Activated CD8-positive, alpha-beta T cell treated with anti-CD3 and anti-CD28 coated beads for 36 hours (primary cell): Measurements from ENCODE around the gene GATB. TPM values are rescaled to one million over a fixed set of nuclear protein-coding genes. Genes with fewer than 3 reads are reported as not detected.

Experiments used
- ATAC-seq: fragments of 200-7000 bp; cut with Tn5 transposase; one replicate; pipeline ENCODE4 v1.10.0; 2021; ENCODE audit warnings: mild to moderate bottlenecking, moderate library complexity
- CTCF ChIA-PET: fragments of 350-600 bp; sonication (Branson Sonifier 250); formaldehyde crosslinking; loops from one replicate; lab custom pipeline; 2021; ENCODE audit warnings: antibody characterized with exemption; lab: Charles Lee
- POLR2A ChIA-PET: fragments of 350-600 bp; sonication (Branson Sonifier 250); formaldehyde crosslinking; loops from one replicate; lab custom pipeline; 2021; ENCODE audit warnings: antibody characterized with exemption; lab: Charles Lee
- DNase-seq: peaks from one replicate; pipeline ENCODE4 v3.0.0-alpha.2; 2020
- H3K27ac Mint-ChIP-seq: one replicate; pipeline ENCODE4 v1.8.0; 2021; ENCODE audit warnings: mild to moderate bottlenecking, mixed read lengths
- H3K27me3 Mint-ChIP-seq: one replicate; pipeline ENCODE4 v1.8.0; 2021; ENCODE audit warnings: mixed read lengths
- H3K36me3 Mint-ChIP-seq: one replicate; pipeline ENCODE4 v1.8.0; 2021; ENCODE audit warnings: low read depth, mixed read lengths
- H3K4me1 Mint-ChIP-seq: one replicate; pipeline ENCODE4 v1.8.0; 2021; ENCODE audit warnings: low read depth, mixed read lengths
- H3K4me3 Mint-ChIP-seq: one replicate; pipeline ENCODE4 v1.8.0; 2021; ENCODE audit warnings: mild to moderate bottlenecking, moderate library complexity, mixed read lengths
- H3K9me3 Mint-ChIP-seq: one replicate; pipeline ENCODE4 v1.8.0; 2021; ENCODE audit warnings: mixed read lengths
- intact Hi-C: fragments of 100-400 bp; cut with micrococcal nuclease; formaldehyde crosslinking; loops from one replicate; pipeline ENCODE4 v1.10.0; 2022
- total RNA-seq, 2 experiments: library from RNA; stranded (reverse); gene quantifications; one replicate each; pipeline ENCODE4 v1.2.3, GENCODE V29; 2021
- TF ChIP-seq, protein P1 (sequence below): fragments of 200-600 bp; IDR thresholded peaks from one replicate; pipeline ENCODE4 v1.8.0; 2022; ENCODE audit warnings: antibody characterized with exemption, mild to moderate bottlenecking

GATB gene
- total RNA-seq, 2 experiments from 2014 or later: 19.1 to 22.3 TPM

DNA sequence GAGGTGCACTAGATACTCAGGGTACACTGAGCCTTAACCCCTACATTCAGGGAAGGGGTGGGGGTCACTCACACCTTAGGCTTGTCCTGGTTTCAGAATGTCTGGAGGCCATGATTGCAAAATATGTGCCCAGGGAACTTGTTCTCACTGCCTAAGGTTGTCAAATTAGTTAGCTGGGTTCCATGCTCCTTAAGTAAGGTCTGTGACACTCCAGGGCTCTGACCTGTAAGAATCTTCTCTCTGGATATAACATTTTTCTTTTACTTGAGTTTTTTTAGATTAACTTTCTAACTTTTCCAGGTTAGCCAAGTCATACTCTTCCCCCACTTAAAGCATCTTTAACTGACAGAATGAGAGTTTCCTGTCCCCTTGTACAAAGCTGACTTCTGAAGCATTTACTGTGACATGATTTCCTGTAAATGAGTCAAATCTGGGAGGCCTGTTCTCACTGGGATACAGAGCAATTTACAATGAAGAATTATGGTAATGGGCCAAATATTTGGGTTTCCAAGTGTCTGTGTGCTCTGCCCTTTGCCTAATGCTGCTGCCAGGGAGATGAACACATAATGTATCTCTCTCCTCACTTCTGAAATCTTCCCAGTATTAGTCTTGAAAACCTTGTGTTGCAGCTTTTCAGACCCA, 101.7 kb downstream of the GATB start:
- POLR2A ChIA-PET: interaction anchor here (0.5 to 1.2 kb wide), 2 partner anchors 8 to 636 kb away, joined by 3 read pairs; no protein-coding TSS in a partner anchor
- no peak for DNase-seq
- CTCF ChIA-PET: interaction anchor here (1.1 to 1.2 kb wide), 2 partner anchors 14 to 86 kb away, joined by 3 to 4 read pairs; no protein-coding TSS in a partner anchor
- peaks cover 12% of the 10 kb centered on the region for H3K4me1 Mint-ChIP-seq
- H3K27me3 Mint-ChIP-seq: no peaks in the 10 kb centered on the region
- H3K36me3 Mint-ChIP-seq: no peaks in the 10 kb centered on the region
- TF ChIP-seq, protein P1, sequence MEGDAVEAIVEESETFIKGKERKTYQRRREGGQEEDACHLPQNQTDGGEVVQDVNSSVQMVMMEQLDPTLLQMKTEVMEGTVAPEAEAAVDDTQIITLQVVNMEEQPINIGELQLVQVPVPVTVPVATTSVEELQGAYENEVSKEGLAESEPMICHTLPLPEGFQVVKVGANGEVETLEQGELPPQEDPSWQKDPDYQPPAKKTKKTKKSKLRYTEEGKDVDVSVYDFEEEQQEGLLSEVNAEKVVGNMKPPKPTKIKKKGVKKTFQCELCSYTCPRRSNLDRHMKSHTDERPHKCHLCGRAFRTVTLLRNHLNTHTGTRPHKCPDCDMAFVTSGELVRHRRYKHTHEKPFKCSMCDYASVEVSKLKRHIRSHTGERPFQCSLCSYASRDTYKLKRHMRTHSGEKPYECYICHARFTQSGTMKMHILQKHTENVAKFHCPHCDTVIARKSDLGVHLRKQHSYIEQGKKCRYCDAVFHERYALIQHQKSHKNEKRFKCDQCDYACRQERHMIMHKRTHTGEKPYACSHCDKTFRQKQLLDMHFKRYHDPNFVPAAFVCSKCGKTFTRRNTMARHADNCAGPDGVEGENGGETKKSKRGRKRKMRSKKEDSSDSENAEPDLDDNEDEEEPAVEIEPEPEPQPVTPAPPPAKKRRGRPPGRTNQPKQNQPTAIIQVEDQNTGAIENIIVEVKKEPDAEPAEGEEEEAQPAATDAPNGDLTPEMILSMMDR: no peak
- ATAC-seq: peak; percentile 82
- H3K4me3 Mint-ChIP-seq: no peak overlapping the region
- intact Hi-C loops: no loop called here
- peak overlapping the region; percentile 85 for H3K27ac Mint-ChIP-seq
- H3K9me3 Mint-ChIP-seq: no peaks in the 10 kb centered on the region

DNA sequence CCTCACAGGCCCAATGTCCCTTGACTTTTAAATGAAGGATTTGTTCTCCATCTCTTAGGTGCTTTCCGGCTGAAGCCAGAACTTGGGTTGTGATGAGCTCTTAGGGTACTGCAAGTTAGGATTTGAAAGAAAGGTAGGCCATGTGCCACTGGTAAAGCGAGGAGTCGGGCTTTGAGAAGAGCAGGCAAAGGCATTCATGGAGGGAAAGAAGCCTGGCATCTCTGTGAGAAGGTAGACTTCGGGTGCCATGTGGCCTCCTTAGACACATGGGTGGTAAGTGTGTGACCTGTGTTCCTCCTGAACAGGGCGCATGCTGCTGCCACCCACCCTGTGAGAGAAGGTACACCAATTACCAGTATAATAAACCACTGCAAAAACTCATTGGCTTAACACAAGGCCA, 102.9 kb downstream of the GATB start:
- intact Hi-C loops: no loop called here
- no peak for DNase-seq
- TF ChIP-seq, protein P1: no peak
- ChIA-PET CTCF (interaction anchor here (1.2 kb wide), 2 partner anchors 13 to 144 kb away, joined by 3 read pairs; no protein-coding TSS in a partner anchor), POLR2A (no interaction called here)
- Mint-ChIP-seq H3K9me3 (no peaks in the 10 kb centered on the region), H3K27ac (no peak overlapping the region), H3K4me3 (no peak overlapping the region), H3K36me3 (no peaks in the 10 kb centered on the region), H3K4me1 (peaks cover 12% of the 10 kb centered on the region), H3K27me3 (no peaks in the 10 kb centered on the region)
- no peak for ATAC-seq

DNA sequence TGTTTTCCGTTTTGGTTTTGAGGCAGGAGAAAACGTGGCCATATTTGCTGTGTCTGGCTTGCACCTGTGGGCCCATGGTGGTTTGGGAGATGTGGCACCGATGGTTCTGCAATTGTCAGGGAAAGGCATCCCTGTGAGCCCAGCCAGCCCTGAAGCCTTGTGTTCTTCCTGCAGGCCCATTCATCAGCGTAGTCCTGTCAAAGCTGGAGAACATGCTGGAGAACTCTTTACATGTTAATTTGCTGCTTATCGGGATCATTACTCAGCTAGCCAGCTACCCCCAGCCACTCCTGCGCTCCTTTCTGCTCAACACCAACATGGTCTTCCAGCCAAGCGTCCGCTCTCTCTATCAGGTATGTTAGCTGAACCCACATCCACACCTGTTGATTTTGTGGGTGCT, 104.7 kb downstream of the GATB start:
- Mint-ChIP-seq H3K36me3 (no peaks in the 10 kb centered on the region), H3K4me1 (peaks cover 12% of the 10 kb centered on the region), H3K27me3 (no peaks in the 10 kb centered on the region), H3K9me3 (no peaks in the 10 kb centered on the region), H3K27ac (no peak overlapping the region), H3K4me3 (no peak overlapping the region)
- TF ChIP-seq, protein P1: no peak
- intact Hi-C loops: no loop called here
- ATAC-seq (no peak), DNase-seq (no peak)
- ChIA-PET CTCF (no interaction called here), POLR2A (interaction anchor here (0.6 kb wide), 1 partner anchor 639 kb away, joined by 4 read pairs; no protein-coding TSS in a partner anchor)

DNA sequence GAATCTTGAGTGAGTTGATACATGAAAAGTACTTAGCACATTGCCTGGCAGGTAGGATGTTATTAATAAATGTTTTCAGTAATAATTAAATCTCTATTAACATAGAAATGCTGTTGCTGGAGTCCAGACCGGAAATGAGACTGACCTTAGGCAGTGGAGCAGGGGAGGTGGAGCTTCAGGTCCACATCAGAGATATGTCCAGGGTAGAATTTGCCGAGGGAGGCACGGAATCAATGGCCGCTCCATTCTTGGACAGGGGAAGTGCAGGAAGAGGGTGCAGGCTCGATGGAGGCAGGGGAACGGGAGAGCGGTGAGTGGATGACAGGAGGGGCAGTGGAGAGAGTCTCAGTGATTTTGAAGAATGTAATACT, 107.3 kb downstream of the GATB start:
- Mint-ChIP-seq H3K9me3 (no peaks in the 10 kb centered on the region), H3K4me3 (no peak overlapping the region)
- CTCF ChIA-PET: interaction anchor here (1.0 kb wide), 1 partner anchor 9 kb away, joined by 3 read pairs; no protein-coding TSS in a partner anchor

More for the DNA sequence above, 107.3 kb downstream of the GATB start:
- TF ChIP-seq, protein P1: no peak
- DNase-seq (no peak), ATAC-seq (no peak)
- no peaks in the 10 kb centered on the region for H3K36me3 Mint-ChIP-seq
- H3K27ac Mint-ChIP-seq: no peak overlapping the region
- intact Hi-C loops: no loop called here
- POLR2A ChIA-PET: no interaction called here
- no peaks in the 10 kb centered on the region for H3K4me1 Mint-ChIP-seq
- no peaks in the 10 kb centered on the region for H3K27me3 Mint-ChIP-seq
